Cardiac fibroblast (primary cell): ENCODE results near the gene GPC6.

ENCODE experiments used
- DNase-seq, 2 donors: peaks; one replicate each; pipeline versions ENCODE4 v3.0.0 to v3.0.0-alpha.2; 2010; ENCODE audit warnings: low read depth in 2 of 2
- H3K4me3 ChIP-seq, 2 donors: replicated peaks in 1 of 2; 1 replicate in 1 of 2; 2 replicates in 1 of 2; pipeline ENCODE4 v1.5.1; 2011; ENCODE audit warnings: low read depth in 2 of 2, low read length in 2 of 2, mild to moderate bottlenecking in 2 of 2, moderate library complexity in 1 of 2
- CTCF ChIP-seq: IDR thresholded peaks from one replicate; pipeline ENCODE4 v1.5.1; 2011; ENCODE audit warnings: low read depth, mild to moderate bottlenecking, low read length, inconsistent platforms

The GPC6 gene

GRCh38 chr13:94170145-94170571 is 943.6 kb downstream of the GPC6 start:
- no peak for TF ChIP-seq CTCF
- no peak overlapping the region for H3K4me3 ChIP-seq

GRCh38 chr13:94172416-94172815 is 945.8 kb downstream of the GPC6 start:
- no peak for TF ChIP-seq CTCF
- H3K4me3 ChIP-seq: no peak overlapping the region
- DNase-seq: no peak

More at GRCh38 chr13:94170145-94170571, 943.6 kb downstream of the GPC6 start:
- peak in 1 of 2 donors; percentile 46 for DNase-seq

- TF ChIP-seq CTCF: peak; percentile 24
- DNase-seq: peak in 1 of 2 donors; percentile 56
- H3K4me3 ChIP-seq: no peak overlapping the region
Measured at GRCh38 chr13:94173312-94173854, 946.8 kb downstream of the GPC6 start.

GRCh38 chr13:94174009-94174408 is 947.4 kb downstream of the GPC6 start:
- TF ChIP-seq CTCF: no peak
- DNase-seq: no peak

GRCh38 chr13:94175076-94175475 is 948.5 kb downstream of the GPC6 start:
- no peak for TF ChIP-seq CTCF
- no peak overlapping the region for H3K4me3 ChIP-seq
- no peak for DNase-seq

More at GRCh38 chr13:94174009-94174408, 947.4 kb downstream of the GPC6 start:
- H3K4me3 ChIP-seq: no peak overlapping the region

- no peak overlapping the region for H3K4me3 ChIP-seq
- no peak for TF ChIP-seq CTCF
- peak in 1 of 2 donors; percentile 14 for DNase-seq
Measured at GRCh38 chr13:94176561-94176960, 950.0 kb downstream of the GPC6 start.

GRCh38 chr13:94177041-94177440 is 950.4 kb downstream of the GPC6 start:
- DNase-seq: peak; percentile 22 to 23
- H3K4me3 ChIP-seq: no peak overlapping the region
- TF ChIP-seq CTCF: no peak
